Breast epithelium (tissue), 3 donors: ENCODE data around the gene KLK4.

Source experiments
- CTCF ChIP-seq, 3 donors: fragments of 450-650 bp; IDR thresholded peaks; one replicate each; pipeline ENCODE4 v1.5.1; 2016 to 2017; ENCODE audit warnings: antibody characterized with exemption in 3 of 3, mild to moderate bottlenecking in 3 of 3, moderate library complexity in 3 of 3
- POLR2A ChIP-seq: fragments of 450-650 bp; IDR thresholded peaks from one replicate; pipeline ENCODE4 v1.6.1; 2016; ENCODE audit warnings: antibody characterized with exemption, mild to moderate bottlenecking, moderate library complexity

GRCh38 chr19:50897612-50898011 is 13.6 kb downstream of the KLK4 start:
- no peak for TF ChIP-seq CTCF (IDR thresholded peaks at IDR 0.05)
- no peak for TF ChIP-seq POLR2A
